ENCODE data around the gene AUTS2.

The AUTS2 gene

GRCh38 chr7:70033226-70033625, 435.0 kb downstream of the AUTS2 start:
- H3K4me2 ChIP-seq (ENCODE audit: low read length), result no peak overlapping the region
- no peak overlapping the region for H3K4me3 ChIP-seq (ENCODE audit: low read depth, low read length, poor library complexity, severe bottlenecking)
- H3K27me3 ChIP-seq (ENCODE audit: insufficient read depth, low read length), result no peaks in the 10 kb centered on the region
- H3K9ac ChIP-seq (ENCODE audit: low read length), result no peak overlapping the region
- peaks cover 61% of the 10 kb centered on the region for H3K4me1 ChIP-seq (ENCODE audit: insufficient read depth, low read length, severe bottlenecking)
- H4K20me1 ChIP-seq (ENCODE audit: insufficient read depth, low read length), result no peaks in the 10 kb centered on the region
- no peak overlapping the region for H2AFZ ChIP-seq (ENCODE audit: low read length)
- H3K27ac ChIP-seq (ENCODE audit: low read depth, low read length, poor library complexity, severe bottlenecking), result no peak overlapping the region
- H3K9me3 ChIP-seq (ENCODE audit: low read length), result peaks cover 10% of the 10 kb centered on the region
- H3K36me3 ChIP-seq (ENCODE audit: insufficient read depth, low read length), result peaks cover 8% of the 10 kb centered on the region; the same call in 1 of the 2 replicates
- H3K79me2 ChIP-seq (ENCODE audit: insufficient read depth, low read length), result peaks cover 18% of the 10 kb centered on the region
- TF ChIP-seq, protein P1, sequence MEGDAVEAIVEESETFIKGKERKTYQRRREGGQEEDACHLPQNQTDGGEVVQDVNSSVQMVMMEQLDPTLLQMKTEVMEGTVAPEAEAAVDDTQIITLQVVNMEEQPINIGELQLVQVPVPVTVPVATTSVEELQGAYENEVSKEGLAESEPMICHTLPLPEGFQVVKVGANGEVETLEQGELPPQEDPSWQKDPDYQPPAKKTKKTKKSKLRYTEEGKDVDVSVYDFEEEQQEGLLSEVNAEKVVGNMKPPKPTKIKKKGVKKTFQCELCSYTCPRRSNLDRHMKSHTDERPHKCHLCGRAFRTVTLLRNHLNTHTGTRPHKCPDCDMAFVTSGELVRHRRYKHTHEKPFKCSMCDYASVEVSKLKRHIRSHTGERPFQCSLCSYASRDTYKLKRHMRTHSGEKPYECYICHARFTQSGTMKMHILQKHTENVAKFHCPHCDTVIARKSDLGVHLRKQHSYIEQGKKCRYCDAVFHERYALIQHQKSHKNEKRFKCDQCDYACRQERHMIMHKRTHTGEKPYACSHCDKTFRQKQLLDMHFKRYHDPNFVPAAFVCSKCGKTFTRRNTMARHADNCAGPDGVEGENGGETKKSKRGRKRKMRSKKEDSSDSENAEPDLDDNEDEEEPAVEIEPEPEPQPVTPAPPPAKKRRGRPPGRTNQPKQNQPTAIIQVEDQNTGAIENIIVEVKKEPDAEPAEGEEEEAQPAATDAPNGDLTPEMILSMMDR (IDR thresholded peaks at IDR 0.05; ENCODE audit: low read length), result no peak
- TF ChIP-seq EZH2 (IDR thresholded peaks at IDR 0.05; ENCODE audit: borderline replicate concordance, low read length), result no peak
- no peaks in the 10 kb centered on the region for H3F3A ChIP-seq (ENCODE audit: insufficient read depth, low read length)
- H3K9me2 ChIP-seq (ENCODE audit: low read depth, low read length), result no peaks in the 10 kb centered on the region

GRCh38 chr7:70034999-70035398, 436.7 kb downstream of the AUTS2 start:
- no peaks in the 10 kb centered on the region for H3K9me2 ChIP-seq (ENCODE audit: low read depth, low read length)
- peaks cover 10% of the 10 kb centered on the region for H3K9me3 ChIP-seq (ENCODE audit: low read length)
- TF ChIP-seq EZH2 (IDR thresholded peaks at IDR 0.05; ENCODE audit: borderline replicate concordance, low read length), result no peak
- TF ChIP-seq, protein P1 (IDR thresholded peaks at IDR 0.05; ENCODE audit: low read length), result no peak
- peaks cover 8% of the 10 kb centered on the region; the same call in 1 of the 2 replicates for H3K36me3 ChIP-seq (ENCODE audit: insufficient read depth, low read length)
- peaks cover 15% of the 10 kb centered on the region for H3K79me2 ChIP-seq (ENCODE audit: insufficient read depth, low read length)
- no peak overlapping the region for H2AFZ ChIP-seq (ENCODE audit: low read length)
- H3K4me1 ChIP-seq (ENCODE audit: insufficient read depth, low read length, severe bottlenecking), result peaks cover 47% of the 10 kb centered on the region
- no peaks in the 10 kb centered on the region for H3F3A ChIP-seq (ENCODE audit: insufficient read depth, low read length)
- H3K4me2 ChIP-seq (ENCODE audit: low read length), result peak overlapping the region; percentile 19; the same call in 1 of the 2 replicates
- H3K27ac ChIP-seq (ENCODE audit: low read depth, low read length, poor library complexity, severe bottlenecking), result peak overlapping the region; percentile 26
- no peak overlapping the region for H3K9ac ChIP-seq (ENCODE audit: low read length)
- no peaks in the 10 kb centered on the region for H3K27me3 ChIP-seq (ENCODE audit: insufficient read depth, low read length)
- no peak overlapping the region for H3K4me3 ChIP-seq (ENCODE audit: low read depth, low read length, poor library complexity, severe bottlenecking)
- no peaks in the 10 kb centered on the region for H4K20me1 ChIP-seq (ENCODE audit: insufficient read depth, low read length)

DNA sequence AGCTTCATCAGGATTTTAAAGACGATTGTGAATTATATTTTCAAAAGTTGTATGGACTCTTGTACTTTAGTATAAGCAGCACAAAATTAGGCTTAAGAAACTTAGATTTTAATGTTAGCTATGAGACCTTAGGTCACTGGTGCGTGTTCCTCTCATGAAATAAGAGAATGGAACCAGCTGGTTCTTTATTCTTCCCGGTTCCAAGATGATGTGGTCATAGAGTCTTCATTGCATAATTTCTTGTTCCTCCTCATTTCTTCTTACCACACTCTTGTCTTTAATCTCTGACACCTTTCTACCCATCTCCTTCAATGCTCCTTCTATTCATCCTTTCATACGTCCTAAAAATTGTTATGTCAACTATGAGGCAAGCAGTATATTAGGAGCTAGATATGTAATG, 437.2 kb downstream of the AUTS2 start:
- Histone ChIP-seq H3K79me2 (ENCODE audit: insufficient read depth, low read length) (peaks cover 15% of the 10 kb centered on the region), H4K20me1 (ENCODE audit: insufficient read depth, low read length) (no peaks in the 10 kb centered on the region), H3K9me3 (ENCODE audit: low read length) (peaks cover 10% of the 10 kb centered on the region), H3K27ac (ENCODE audit: low read depth, low read length, poor library complexity, severe bottlenecking) (peak overlapping the region; percentile 26), H3K9ac (ENCODE audit: low read length) (no peak overlapping the region), H3K9me2 (ENCODE audit: low read depth, low read length) (no peaks in the 10 kb centered on the region), H3K4me3 (ENCODE audit: low read depth, low read length, poor library complexity, severe bottlenecking) (no peak overlapping the region), H3F3A (ENCODE audit: insufficient read depth, low read length) (no peaks in the 10 kb centered on the region), H2AFZ (ENCODE audit: low read length) (no peak overlapping the region), H3K36me3 (ENCODE audit: insufficient read depth, low read length) (peaks cover 8% of the 10 kb centered on the region; the same call in 1 of the 2 replicates), H3K4me1 (ENCODE audit: insufficient read depth, low read length, severe bottlenecking) (peaks cover 47% of the 10 kb centered on the region), H3K4me2 (ENCODE audit: low read length) (peak overlapping the region; percentile 10; the same call in 1 of the 2 replicates), H3K27me3 (ENCODE audit: insufficient read depth, low read length) (no peaks in the 10 kb centered on the region)
- no peak for TF ChIP-seq EZH2 (IDR thresholded peaks at IDR 0.05; ENCODE audit: borderline replicate concordance, low read length)
- TF ChIP-seq, protein P1 (IDR thresholded peaks at IDR 0.05; ENCODE audit: low read length), result no peak

All from OCI-LY1 (cell line).